OCI-LY3 (cell line): Measurements from ENCODE around the gene FOXD4L6.
"Not testable (repeated sequence)": the region's sequence is repeated elsewhere in the genome, so short reads cannot be mapped to it uniquely, and the experiment has no call there.

Experiments used
- CTCF ChIP-seq: fragments of 200-600, 300-600 bp; sonication (generic); IDR thresholded peaks from 2 replicates; pipeline ENCODE4 v1.5.1; 2014; ENCODE audit warnings: antibody characterized with exemption, low read length, low read depth
- EZH2phosphoT487 ChIP-seq: fragments of 200-600 bp; shearing (Covaris generic); IDR thresholded peaks from 2 replicates; pipeline ENCODE4 v1.6.1; 2018; ENCODE audit warnings: antibody characterized with exemption, mixed run types, low read depth

- TF ChIP-seq CTCF, EZH2phosphoT487: not testable (repeated sequence)
These were observed 1.6 kb downstream of the FOXD4L6 start for GRCh38 chr9:41126746-41127446.
